K562 (cell line): ENCODE results near the gene FBRS.

Experiments
- C11orf30 ChIP-seq: fragments of 450-650 bp; IDR thresholded peaks from 2 replicates; pipeline ENCODE4 v1.6.1; 2016; ENCODE audit warnings: low read depth, mild to moderate bottlenecking
- HSF4 ChIP-seq: fragments of 250-450 bp; sonication (Bioruptor Pico); IDR thresholded peaks from 2 replicates; pipeline ENCODE4 v2.1.2; 2022; ENCODE audit warnings: mild to moderate bottlenecking, moderate library complexity, borderline replicate concordance
- NFIC ChIP-seq: fragments of 450-650 bp; IDR thresholded peaks from 2 replicates; pipeline ENCODE4 v1.6.1; 2017; ENCODE audit warnings: mild to moderate bottlenecking, inconsistent platforms
- TCF7L2 ChIP-seq: fragments of 150-350 bp; IDR thresholded peaks from 2 replicates; pipeline ENCODE4 v1.6.1; 2016; ENCODE audit warnings: low read depth, mild to moderate bottlenecking, low read length, moderate library complexity
- TF ChIP-seq, protein P1 (sequence below): fragments of 250-450 bp; sonication (Bioruptor Pico); IDR thresholded peaks from 2 replicates; pipeline ENCODE4 v1.4.0; 2020; ENCODE audit warnings: mild to moderate bottlenecking, moderate library complexity

DNA sequence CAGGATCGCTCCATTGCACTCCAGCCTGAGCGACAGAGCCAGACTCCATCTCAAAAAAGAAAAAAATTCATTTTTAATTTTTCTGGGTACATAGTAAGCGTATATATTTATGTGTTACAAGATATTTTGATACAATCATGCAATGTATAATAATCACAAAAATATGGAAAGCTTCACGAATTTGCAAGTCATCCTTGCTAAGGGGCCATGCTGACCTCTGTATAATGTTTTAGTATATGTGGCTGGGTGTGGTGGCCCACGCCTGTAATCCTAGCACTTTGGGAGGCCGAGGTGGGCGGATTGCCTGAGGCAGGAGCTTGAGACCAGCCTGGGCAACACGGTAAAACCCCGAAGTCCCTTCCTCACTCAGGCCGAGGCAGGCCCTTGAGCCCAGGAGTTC is 16.9 kb downstream of the FBRS start:
- TF ChIP-seq, protein P1, sequence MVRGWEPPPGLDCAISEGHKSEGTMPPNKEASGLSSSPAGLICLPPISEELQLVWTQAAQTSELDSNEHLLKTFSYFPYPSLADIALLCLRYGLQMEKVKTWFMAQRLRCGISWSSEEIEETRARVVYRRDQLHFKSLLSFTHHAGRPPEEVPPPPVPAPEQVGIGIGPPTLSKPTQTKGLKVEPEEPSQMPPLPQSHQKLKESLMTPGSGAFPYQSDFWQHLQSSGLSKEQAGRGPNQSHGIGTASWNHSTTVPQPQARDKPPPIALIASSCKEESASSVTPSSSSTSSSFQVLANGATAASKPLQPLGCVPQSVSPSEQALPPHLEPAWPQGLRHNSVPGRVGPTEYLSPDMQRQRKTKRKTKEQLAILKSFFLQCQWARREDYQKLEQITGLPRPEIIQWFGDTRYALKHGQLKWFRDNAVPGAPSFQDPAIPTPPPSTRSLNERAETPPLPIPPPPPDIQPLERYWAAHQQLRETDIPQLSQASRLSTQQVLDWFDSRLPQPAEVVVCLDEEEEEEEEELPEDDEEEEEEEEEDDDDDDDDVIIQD (CRISPR knock-in tag) = no peak
- TF ChIP-seq TCF7L2 (no peak), C11orf30 (peak; percentile 75), NFIC (no peak), HSF4 (CRISPR knock-in tag) (no peak)
